MM.1S (cell line): ENCODE data around the gene PPP4C.

Source experiments
- DNase-seq: peaks from one replicate; pipeline ENCODE4 v3.0.0-alpha.2; 2015
- H2AFZ ChIP-seq: fragments of 300-600 bp; sonication (generic); 2 replicates; pipeline ENCODE4 v1.6.0; 2016; ENCODE audit warnings: antibody characterized with exemption, low read length
- H3F3A ChIP-seq: fragments of 300-600 bp; sonication (generic); 2 replicates; pipeline ENCODE4 v1.6.1; 2016; ENCODE audit warnings: mild to moderate bottlenecking, antibody characterized with exemption, low read length, moderate library complexity, mixed read lengths; ENCODE audit not compliant: insufficient read depth
- H3K27ac ChIP-seq: fragments of 300-600 bp; sonication (generic); 2 replicates; pipeline ENCODE4 v1.5.1; 2016; ENCODE audit warnings: mild to moderate bottlenecking, low read length
- H3K27me3 ChIP-seq: fragments of 300-600 bp; sonication (generic); replicated peaks from 2 replicates; pipeline ENCODE4 v1.6.0; 2016; ENCODE audit warnings: low read length; ENCODE audit not compliant: insufficient read depth
- H3K36me3 ChIP-seq: fragments of 300-600 bp; sonication (generic); replicated peaks from 2 replicates; pipeline ENCODE4 v1.6.1; 2016; ENCODE audit warnings: mild to moderate bottlenecking, low read length, mixed read lengths; ENCODE audit not compliant: insufficient read depth
- H3K4me1 ChIP-seq: fragments of 300-600 bp; sonication (generic); 2 replicates; pipeline ENCODE4 v1.6.1; 2016; ENCODE audit warnings: low read length, mixed read lengths
- H3K4me2 ChIP-seq: fragments of 300-600 bp; sonication (generic); 2 replicates; pipeline ENCODE4 v1.6.0; 2016; ENCODE audit warnings: low read depth, low read length
- H3K4me3 ChIP-seq: fragments of 300-600 bp; sonication (generic); 2 replicates; pipeline ENCODE4 v1.5.1; 2016; ENCODE audit warnings: low read length, mixed read lengths
- H3K79me2 ChIP-seq: fragments of 300-600 bp; sonication (generic); 2 replicates; pipeline ENCODE4 v1.6.1; 2016; ENCODE audit warnings: mixed run types, low read length, mixed read lengths
- H3K9ac ChIP-seq: fragments of 300-600 bp; sonication (generic); 2 replicates; pipeline ENCODE4 v1.6.1; 2016; ENCODE audit warnings: low read length, mixed read lengths
- H3K9me2 ChIP-seq: fragments of 300-600 bp; sonication (generic); replicated peaks from 2 replicates; pipeline ENCODE4 v1.6.1; 2016; ENCODE audit warnings: mild to moderate bottlenecking, low read length, mixed read lengths; ENCODE audit not compliant: insufficient read depth
- H3K9me3 ChIP-seq: fragments of 300-600 bp; sonication (generic); replicated peaks from 2 replicates; pipeline ENCODE4 v1.6.1; 2016; ENCODE audit warnings: mild to moderate bottlenecking, low read length, mixed read lengths; ENCODE audit not compliant: insufficient read depth
- H4K20me1 ChIP-seq: fragments of 300-600 bp; sonication (generic); 2 replicates; pipeline ENCODE4 v1.6.1; 2016; ENCODE audit warnings: mild to moderate bottlenecking, low read length, moderate library complexity, mixed read lengths; ENCODE audit not compliant: insufficient read depth
- EZH2 ChIP-seq: fragments of 300-600 bp; sonication (generic); optimal IDR thresholded peaks from 2 replicates; pipeline ENCODE3; 2017; ENCODE audit warnings: low read depth, mild to moderate bottlenecking, antibody characterized with exemption, low read length, mixed read lengths
- EZH2phosphoT487 ChIP-seq: fragments of 300-600 bp; sonication (generic); IDR thresholded peaks from 2 replicates; pipeline ENCODE4 v1.6.1; 2018; ENCODE audit warnings: antibody characterized with exemption, low read length
- TF ChIP-seq, protein P1 (sequence below): fragments of 300-600 bp; sonication (generic); IDR thresholded peaks from 2 replicates; pipeline ENCODE4 v1.5.1; 2016; ENCODE audit warnings: antibody characterized with exemption, low read length, mixed read lengths

PPP4C gene

DNA sequence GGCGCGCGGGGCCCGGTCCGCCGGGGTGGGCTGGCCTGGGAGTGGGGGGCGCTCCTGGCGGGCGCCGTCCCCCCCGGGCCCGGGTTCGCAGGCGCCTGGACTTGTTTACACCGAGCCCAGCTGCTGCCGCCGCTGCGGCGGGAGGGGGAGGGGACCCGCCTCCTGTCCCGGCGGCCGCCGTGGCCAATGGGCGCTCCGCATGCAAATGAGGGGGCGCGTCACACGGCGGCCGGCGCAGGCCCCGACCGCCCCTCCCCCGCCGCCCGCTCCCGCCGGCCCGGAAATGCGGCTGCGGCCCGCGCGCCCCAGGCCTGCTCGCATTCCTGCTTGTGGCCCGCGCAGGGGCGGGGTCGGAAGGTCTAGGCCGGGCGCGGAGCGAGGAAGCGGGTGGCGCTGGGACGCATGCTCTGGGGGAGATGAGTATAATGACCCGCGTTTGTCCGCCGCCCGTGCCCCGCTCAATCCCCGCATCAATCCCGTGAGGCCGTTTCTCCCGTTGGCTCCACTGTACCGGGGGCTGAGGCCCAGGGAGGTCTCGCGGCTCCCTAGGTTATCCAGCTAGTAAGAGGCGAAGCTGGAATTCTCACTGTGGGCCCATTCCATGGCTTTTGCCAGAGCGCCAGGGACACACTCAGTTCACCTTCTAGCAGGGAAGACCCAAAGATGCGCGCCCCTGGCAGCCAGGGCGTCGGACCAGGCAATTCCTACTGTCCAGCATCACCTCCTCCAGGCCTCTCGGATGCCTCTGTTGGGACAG is 20.5 kb downstream of the PPP4C start, which contains the start of gene YPEL3:
Gene YPEL3, minus strand, starts transcription at position 109 of the 757 bp plus-strand sequence. CDS start 731 bp downstream, outside the sequence.
- Histone ChIP-seq H3K4me3 (peak within 1 kb of the TSS; percentile 99), H3K4me1 (peaks cover 24% of the 10 kb centered on the region), H3K9me3 (no peaks in the 10 kb centered on the region), H3K4me2 (peak within 1 kb of the TSS; percentile 100), H3K9me2 (no peaks in the 10 kb centered on the region), H3K36me3 (no peaks in the 10 kb centered on the region), H3K27me3 (no peaks in the 10 kb centered on the region), H4K20me1 (no peaks in the 10 kb centered on the region), H3K9ac (peak within 1 kb of the TSS; percentile 95), H2AFZ (peak within 1 kb of the TSS; percentile 97), H3K27ac (peak within 1 kb of the TSS; percentile 55; the same call in 1 of the 2 replicates), H3K79me2 (peaks cover 21% of the 10 kb centered on the region), H3F3A (peaks cover 22% of the 10 kb centered on the region)
- peak; percentile 90 for DNase-seq
- TF ChIP-seq EZH2phosphoT487 (no peak), EZH2 (no peak)
- TF ChIP-seq, protein P1, sequence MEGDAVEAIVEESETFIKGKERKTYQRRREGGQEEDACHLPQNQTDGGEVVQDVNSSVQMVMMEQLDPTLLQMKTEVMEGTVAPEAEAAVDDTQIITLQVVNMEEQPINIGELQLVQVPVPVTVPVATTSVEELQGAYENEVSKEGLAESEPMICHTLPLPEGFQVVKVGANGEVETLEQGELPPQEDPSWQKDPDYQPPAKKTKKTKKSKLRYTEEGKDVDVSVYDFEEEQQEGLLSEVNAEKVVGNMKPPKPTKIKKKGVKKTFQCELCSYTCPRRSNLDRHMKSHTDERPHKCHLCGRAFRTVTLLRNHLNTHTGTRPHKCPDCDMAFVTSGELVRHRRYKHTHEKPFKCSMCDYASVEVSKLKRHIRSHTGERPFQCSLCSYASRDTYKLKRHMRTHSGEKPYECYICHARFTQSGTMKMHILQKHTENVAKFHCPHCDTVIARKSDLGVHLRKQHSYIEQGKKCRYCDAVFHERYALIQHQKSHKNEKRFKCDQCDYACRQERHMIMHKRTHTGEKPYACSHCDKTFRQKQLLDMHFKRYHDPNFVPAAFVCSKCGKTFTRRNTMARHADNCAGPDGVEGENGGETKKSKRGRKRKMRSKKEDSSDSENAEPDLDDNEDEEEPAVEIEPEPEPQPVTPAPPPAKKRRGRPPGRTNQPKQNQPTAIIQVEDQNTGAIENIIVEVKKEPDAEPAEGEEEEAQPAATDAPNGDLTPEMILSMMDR: no peak

DNA sequence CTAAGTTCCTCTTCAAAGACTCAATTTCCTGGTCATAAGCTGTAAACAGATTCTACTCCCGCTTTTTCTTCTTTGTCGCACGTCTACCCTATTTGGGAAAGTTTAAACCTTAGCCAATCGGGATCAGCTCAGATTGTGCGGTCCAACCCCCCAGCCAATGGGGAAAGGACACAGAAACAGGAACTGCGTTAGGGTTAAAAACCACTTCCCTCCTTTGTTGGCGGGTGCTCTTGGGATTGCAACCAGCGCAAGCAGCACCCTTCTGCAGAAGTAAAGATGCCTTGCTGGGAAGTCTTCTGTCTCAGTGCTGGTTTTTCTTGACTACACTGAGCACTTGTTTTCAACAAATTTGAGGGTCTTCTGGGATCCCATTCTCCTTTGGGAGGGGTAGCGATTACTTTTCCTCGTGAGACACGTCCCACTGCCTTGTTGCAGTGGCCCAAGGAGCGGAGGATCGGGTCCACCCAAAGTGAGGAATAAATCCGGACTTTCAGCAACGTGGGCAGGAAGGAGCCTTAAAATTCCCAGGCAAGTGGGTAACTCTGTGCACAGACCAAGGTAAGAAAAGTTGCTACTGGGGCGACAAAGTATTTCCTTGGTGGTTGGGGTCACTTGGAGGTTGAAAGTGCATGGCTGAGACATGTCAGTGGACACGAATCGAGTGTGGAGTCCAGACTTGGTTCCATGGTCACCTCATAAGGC is 21.2 kb downstream of the PPP4C start:
- Histone ChIP-seq H3K27ac (no peak overlapping the region), H3K9ac (no peak overlapping the region), H3K9me3 (no peaks in the 10 kb centered on the region)

DNA sequence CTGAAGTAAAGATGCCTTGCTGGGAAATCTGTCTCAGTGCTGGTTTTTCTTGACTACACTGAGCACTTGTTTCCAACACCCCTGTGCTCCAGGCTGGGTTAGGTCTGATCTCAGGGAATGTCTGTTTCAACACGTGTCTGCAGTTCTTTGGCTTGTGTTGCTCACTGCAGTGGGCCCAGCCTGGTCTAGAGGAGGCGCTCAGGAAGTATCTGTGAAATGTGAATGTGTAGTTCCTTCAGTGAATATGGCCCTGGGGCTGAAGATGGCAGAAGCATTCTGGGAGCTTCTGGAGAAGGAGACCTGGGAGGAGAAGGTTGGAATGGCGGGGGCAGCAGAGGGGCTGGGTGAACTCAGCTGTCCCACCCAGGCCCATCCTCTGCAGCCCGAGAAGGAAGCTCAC is 28.3 kb downstream of the PPP4C start:
- no peaks in the 10 kb centered on the region for H3K4me1 ChIP-seq
- H3K9ac ChIP-seq: no peak overlapping the region
- no peak overlapping the region for H3K27ac ChIP-seq
- no peak for DNase-seq
- no peak overlapping the region for H2AFZ ChIP-seq
- H3K4me2 ChIP-seq: no peak overlapping the region
- H3K27me3 ChIP-seq: no peaks in the 10 kb centered on the region
- no peaks in the 10 kb centered on the region for H3K9me3 ChIP-seq
- TF ChIP-seq EZH2 (no peak), EZH2phosphoT487 (no peak)
- TF ChIP-seq, protein P1: no peak
- no peaks in the 10 kb centered on the region for H3K79me2 ChIP-seq
- H3K9me2 ChIP-seq: no peaks in the 10 kb centered on the region
- no peak overlapping the region for H3K4me3 ChIP-seq
- no peaks in the 10 kb centered on the region for H4K20me1 ChIP-seq
- no peaks in the 10 kb centered on the region for H3K36me3 ChIP-seq
- no peaks in the 10 kb centered on the region for H3F3A ChIP-seq

More for the DNA sequence above, 21.2 kb downstream of the PPP4C start:
- no peak for DNase-seq
- Histone ChIP-seq H3K27me3 (no peaks in the 10 kb centered on the region), H3K79me2 (peaks cover 21% of the 10 kb centered on the region), H3K9me2 (no peaks in the 10 kb centered on the region), H3F3A (peaks cover 22% of the 10 kb centered on the region), H3K4me3 (0 out of 2 replicates have a peak overlapping the region, but pooled peaks have one; percentile 59), H3K36me3 (no peaks in the 10 kb centered on the region), H4K20me1 (no peaks in the 10 kb centered on the region), H3K4me2 (peak overlapping the region; percentile 81; the same call in 1 of the 2 replicates), H3K4me1 (peaks cover 24% of the 10 kb centered on the region), H2AFZ (peak overlapping the region; percentile 97; the same call in 1 of the 2 replicates)
- TF ChIP-seq EZH2: no peak
- TF ChIP-seq, protein P1: no peak
- no peak for TF ChIP-seq EZH2phosphoT487
